Measurements from ENCODE around the gene PPP1R9A. TPM values are rescaled to one million over a fixed set of nuclear protein-coding genes. Genes with fewer than 3 reads are reported as not detected.

PPP1R9A gene
- total RNA-seq = 10 to 100 TPM in 2 of 4 donors, 1 to 10 TPM in 2; 8.2 to 18.1 (median 10.0) TPM

DNA sequence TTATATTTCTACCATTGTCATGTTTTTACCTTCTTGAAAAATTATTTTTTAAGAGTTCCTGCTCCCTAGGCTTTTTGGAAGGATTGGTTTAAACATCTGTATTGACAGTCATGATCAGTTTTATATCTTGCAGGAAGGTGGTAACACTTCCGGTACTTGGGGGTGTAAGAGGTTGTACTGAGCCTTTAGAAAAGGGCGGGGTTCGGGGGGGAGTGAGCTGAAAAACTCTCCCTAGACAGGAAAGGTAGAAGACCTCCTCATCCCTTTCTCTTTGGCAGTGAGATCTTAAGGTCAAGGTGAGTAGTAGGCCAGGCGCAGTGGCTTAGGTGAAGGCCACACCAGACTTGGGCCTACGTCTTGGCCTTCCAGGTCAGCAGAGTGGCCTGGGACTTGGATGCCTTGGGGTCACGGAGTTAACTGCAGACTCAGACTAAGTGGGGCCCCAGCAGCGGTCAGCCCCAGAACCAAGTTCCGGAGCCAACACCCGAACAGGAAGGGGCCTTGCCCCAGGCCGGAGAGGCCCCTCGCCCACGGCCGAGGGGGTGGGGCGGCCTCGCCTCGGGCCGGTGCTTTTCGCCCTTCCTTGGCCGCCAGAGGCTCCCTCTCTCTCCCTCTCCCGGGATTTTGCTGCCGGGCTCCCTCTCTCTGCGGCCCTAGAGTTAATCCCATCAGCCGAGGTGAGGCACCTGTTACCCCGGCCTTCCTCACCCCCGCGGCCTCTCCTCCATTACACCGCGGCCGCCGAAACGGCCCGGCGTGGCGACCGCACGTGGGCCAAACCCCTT, at the start of gene PPP1R9A:
TSS of gene PPP1R9A (plus strand) at position 569 of the 785 bp plus-strand sequence. CDS start 2,520 bp downstream, outside the sequence.
- TF ChIP-seq CTCF (IDR thresholded peaks at IDR 0.05; ENCODE audit: low read depth) = no peak

DNA sequence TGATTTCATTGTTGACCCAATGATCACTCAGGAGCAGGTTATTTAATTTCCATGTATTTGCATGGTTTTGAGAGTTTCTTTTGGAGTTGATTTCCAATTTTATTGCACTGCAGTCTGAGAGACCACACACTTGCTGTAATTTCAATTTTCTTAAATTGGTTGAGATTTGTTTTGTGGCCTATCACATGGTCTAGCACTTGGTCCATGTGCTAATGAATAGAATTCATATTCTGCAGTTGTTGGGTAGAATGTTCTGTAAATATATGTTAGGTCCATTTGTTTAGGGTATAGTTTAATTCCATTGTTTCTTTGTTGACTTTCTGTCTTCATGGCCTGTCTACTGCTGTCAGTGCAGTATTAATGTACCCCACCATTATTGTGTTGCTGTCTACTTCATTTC, 36.3 kb upstream of the PPP1R9A start:
- TF ChIP-seq CTCF (IDR thresholded peaks at IDR 0.05; ENCODE audit: low read depth) = no peak

DNA sequence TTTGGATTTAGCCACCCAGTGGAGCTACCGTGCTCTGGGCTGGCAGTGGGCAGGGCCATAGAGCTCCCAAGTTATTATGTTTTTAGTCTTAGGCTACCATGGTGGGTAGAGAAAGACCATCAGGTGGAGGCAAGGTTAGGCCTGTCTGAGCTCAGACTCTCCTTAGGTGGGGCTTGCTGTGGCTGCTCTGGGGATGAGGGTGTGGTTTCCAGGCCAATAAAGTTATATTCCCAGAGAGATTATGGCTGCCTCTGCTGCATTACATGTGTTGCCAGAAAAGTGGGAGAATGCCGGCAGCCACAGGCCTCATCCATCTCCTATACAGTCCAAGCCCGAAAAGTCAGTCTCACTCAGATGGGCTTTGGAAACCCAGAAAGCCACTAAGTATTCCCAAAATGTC, 34.2 kb upstream of the PPP1R9A start:
- TF ChIP-seq CTCF (IDR thresholded peaks at IDR 0.05; ENCODE audit: low read depth) = no peak

GRCh38 chr7:94874036-94874785, 33.2 kb upstream of the PPP1R9A start:
- TF ChIP-seq CTCF (IDR thresholded peaks at IDR 0.05; ENCODE audit: low read depth) = no peak

- TF ChIP-seq CTCF (IDR thresholded peaks at IDR 0.05; ENCODE audit: low read depth) = no peak
These were observed 32.2 kb upstream of the PPP1R9A start for GRCh38 chr7:94875201-94875600.

DNA sequence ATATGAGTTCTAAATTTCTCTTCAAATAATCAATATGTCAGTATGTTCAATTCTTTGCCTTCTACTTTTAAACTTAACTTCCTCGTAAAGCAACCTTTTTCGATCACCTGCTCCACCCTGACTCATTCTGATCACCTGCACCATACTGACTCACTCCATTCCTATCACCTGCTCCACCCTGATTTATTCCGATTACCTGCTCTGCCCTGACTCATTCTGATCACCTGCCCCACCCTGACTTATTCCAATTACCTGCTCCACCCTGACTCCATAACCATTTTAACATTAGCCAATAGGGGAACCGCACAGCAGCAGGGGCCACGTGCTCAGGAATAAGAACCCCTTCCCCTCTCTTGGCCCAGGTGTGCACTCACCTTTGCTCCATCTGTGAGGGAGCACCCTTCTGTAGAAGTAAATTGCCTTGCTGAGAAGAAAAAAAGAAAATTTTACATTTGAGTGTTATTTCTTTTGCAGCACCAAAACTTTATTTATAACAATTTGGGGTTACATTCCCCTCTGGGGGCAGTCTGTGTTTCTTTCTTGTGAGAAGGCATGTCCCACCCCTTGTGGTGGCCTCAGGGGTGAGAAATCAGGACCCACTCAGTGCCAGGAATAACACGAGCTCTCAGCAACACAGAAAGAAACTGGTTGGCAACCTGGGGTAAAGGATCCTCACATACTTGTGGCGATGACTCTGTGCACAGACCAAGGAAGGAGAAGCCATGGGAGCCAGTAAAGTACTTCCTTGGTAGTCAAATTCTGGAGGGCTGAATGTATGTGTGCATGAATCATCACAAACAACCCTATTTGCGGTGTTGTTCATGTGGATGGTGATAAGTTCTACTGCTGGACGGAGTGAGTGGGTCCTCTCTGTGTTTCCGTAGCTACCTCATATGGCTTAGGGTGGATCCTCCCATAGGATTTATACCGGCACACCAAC, 29.4 kb upstream of the PPP1R9A start:
- no peak for TF ChIP-seq CTCF (IDR thresholded peaks at IDR 0.05; ENCODE audit: low read depth)
